Neural cell (in vitro differentiated cells): ENCODE data around the gene SLAMF6. TPM values are rescaled to one million over a fixed set of nuclear protein-coding genes. Genes with fewer than 3 reads are reported as not detected.

Source experiments
- H2AFZ ChIP-seq: fragments of 200-600, 300-800 bp; sonication (generic), shearing (Covaris generic); 2 replicates; pipeline ENCODE4 v1.6.0; 2014; ENCODE audit warnings: low read depth, mild to moderate bottlenecking, antibody characterized with exemption, low read length, moderate library complexity
- H3F3A ChIP-seq: fragments of 200-600 bp; shearing (Covaris generic); 2 replicates; pipeline ENCODE4 v1.6.1; 2016; ENCODE audit warnings: mild to moderate bottlenecking, moderate library complexity, mixed read lengths, antibody characterized with exemption, low read length; ENCODE audit not compliant: insufficient read depth, poor library complexity, severe bottlenecking
- H3K27ac ChIP-seq: fragments of 200-600, 300-800 bp; sonication (generic), shearing (Covaris generic); 2 replicates; pipeline ENCODE4 v1.5.1; 2014; ENCODE audit warnings: mild to moderate bottlenecking, low read length, moderate library complexity
- H3K27me3 ChIP-seq: fragments of 300-800, 200-600 bp; sonication (generic), shearing (Covaris generic); 2 replicates; pipeline ENCODE4 v1.6.0; 2014; ENCODE audit warnings: mild to moderate bottlenecking, low read depth, low read length, moderate library complexity; ENCODE audit not compliant: insufficient read depth
- H3K36me3 ChIP-seq: fragments of 300-800, 200-600 bp; sonication (generic), shearing (Covaris generic); 2 replicates; pipeline ENCODE4 v1.5.1; 2014; ENCODE audit warnings: mild to moderate bottlenecking, antibody characterized with exemption, low read length, moderate library complexity; ENCODE audit not compliant: insufficient read depth
- H3K4me2 ChIP-seq: fragments of 300-800, 200-600 bp; sonication (generic), shearing (Covaris generic); 2 replicates; pipeline ENCODE4 v1.6.0; 2014; ENCODE audit warnings: mild to moderate bottlenecking, low read length
- H3K4me3 ChIP-seq: fragments of 300-800, 200-600 bp; sonication (generic), shearing (Covaris generic); 2 replicates; pipeline ENCODE4 v1.5.1; 2014; ENCODE audit warnings: mild to moderate bottlenecking, low read length, moderate library complexity
- H3K79me2 ChIP-seq: fragments of 200-600 bp; shearing (Covaris generic); replicated peaks from 2 replicates; pipeline ENCODE4 v1.6.0; 2014; ENCODE audit warnings: mild to moderate bottlenecking, low read length, moderate library complexity; ENCODE audit not compliant: insufficient read depth
- H3K9ac ChIP-seq: fragments of 300-800, 200-600 bp; sonication (generic), shearing (Covaris generic); 2 replicates; pipeline ENCODE4 v1.6.1; 2016; ENCODE audit warnings: mild to moderate bottlenecking, low read length, mixed read lengths
- H3K9me2 ChIP-seq: fragments of 200-600 bp; shearing (Covaris generic); 2 replicates; pipeline ENCODE4 v1.6.1; 2016; ENCODE audit warnings: mild to moderate bottlenecking, low read length, mixed read lengths; ENCODE audit not compliant: insufficient read depth
- H3K9me3 ChIP-seq: fragments of 200-600, 300-800 bp; sonication (generic), shearing (Covaris generic); 2 replicates; pipeline ENCODE4 v1.6.1; 2016; ENCODE audit warnings: mild to moderate bottlenecking, mixed run types, low read length, moderate library complexity, mixed read lengths
- H4K20me1 ChIP-seq: fragments of 200-600 bp; shearing (Covaris generic); 2 replicates; pipeline ENCODE4 v1.6.1; 2016; ENCODE audit warnings: mild to moderate bottlenecking, mixed run types; ENCODE audit not compliant: insufficient read depth
- CTCF ChIP-seq: fragments of 450-650 bp; IDR thresholded peaks from 2 replicates; pipeline ENCODE4 v1.5.1; 2014; ENCODE audit warnings: antibody characterized with exemption, mild to moderate bottlenecking, moderate library complexity; ENCODE audit not compliant: poor library complexity, severe bottlenecking
- EP300 ChIP-seq: fragments of 450-650 bp; conservative IDR thresholded peaks from 2 replicates; pipeline ENCODE4 v1.6.1; 2014; ENCODE audit warnings: antibody characterized with exemption, mild to moderate bottlenecking, moderate library complexity; ENCODE audit not compliant: poor library complexity, severe bottlenecking
- EZH2 ChIP-seq: fragments of 200-600, 300-800 bp; shearing (Covaris generic), sonication (generic); IDR thresholded peaks from 2 replicates; pipeline ENCODE4 v1.6.1; 2014; ENCODE audit warnings: antibody characterized with exemption, low read length, borderline replicate concordance, mild to moderate bottlenecking; ENCODE audit not compliant: insufficient read depth, poor library complexity, severe bottlenecking
- MXI1 ChIP-seq: fragments of 450-650 bp; conservative IDR thresholded peaks from 2 replicates; pipeline ENCODE4 v1.6.1; 2014; ENCODE audit warnings: antibody characterized with exemption, mild to moderate bottlenecking; ENCODE audit not compliant: poor library complexity, severe bottlenecking
- POLR2AphosphoS5 ChIP-seq: IDR thresholded peaks from 2 replicates; pipeline ENCODE4 v1.6.1; 2012
- RAD21 ChIP-seq: fragments of 450-650 bp; conservative IDR thresholded peaks from 2 replicates; pipeline ENCODE4 v1.6.1; 2014; ENCODE audit warnings: antibody characterized with exemption, mild to moderate bottlenecking, moderate library complexity
- REST ChIP-seq: IDR thresholded peaks from 2 replicates; pipeline ENCODE4 v1.6.1; 2012; ENCODE audit warnings: borderline replicate concordance
- SMC3 ChIP-seq: fragments of 450-650 bp; conservative IDR thresholded peaks from 2 replicates; pipeline ENCODE4 v1.6.1; 2014; ENCODE audit warnings: antibody characterized with exemption, mild to moderate bottlenecking, moderate library complexity; ENCODE audit not compliant: poor library complexity
- TAF1 ChIP-seq: IDR thresholded peaks from 2 replicates; pipeline ENCODE4 v1.6.1; 2012; ENCODE audit warnings: low read depth
- polyA plus RNA-seq: library from polyadenylated mRNA; depleted of rRNA; stranded (reverse); fragments of >200 nt; gene quantifications from 2 replicates; pipeline ENCODE4 v1.2.3, GENCODE V29; 2014

SLAMF6 gene
- polyA plus RNA-seq, 1 donor from 2014 or later = not detected

GRCh38 chr1:160567341-160567740, 44.3 kb upstream of the SLAMF6 start:
- Histone ChIP-seq H3K4me2 (no peak overlapping the region), H3K27ac (no peak overlapping the region), H4K20me1 (no peaks in the 10 kb centered on the region)

GRCh38 chr1:160565564-160565963, 42.5 kb upstream of the SLAMF6 start:
- Histone ChIP-seq H3K9me2 (no peaks in the 10 kb centered on the region), H3K4me3 (no peak overlapping the region), H3K27ac (no peak overlapping the region), H3K9me3 (no peaks in the 10 kb centered on the region), H2AFZ (no peak overlapping the region), H3K79me2 (no peaks in the 10 kb centered on the region), H3K27me3 (no peaks in the 10 kb centered on the region), H3K4me2 (no peak overlapping the region), H3K36me3 (no peaks in the 10 kb centered on the region), H4K20me1 (no peaks in the 10 kb centered on the region), H3K9ac (no peak overlapping the region), H3F3A (no peaks in the 10 kb centered on the region)
- TF ChIP-seq SMC3 (no peak), MXI1 (no peak), CTCF (no peak), RAD21 (no peak), EP300 (no peak), TAF1 (no peak), REST (no peak)

More at GRCh38 chr1:160567341-160567740, 44.3 kb upstream of the SLAMF6 start:
- H3F3A ChIP-seq = no peaks in the 10 kb centered on the region
- no peaks in the 10 kb centered on the region for H3K9me2 ChIP-seq
- H3K9me3 ChIP-seq = no peaks in the 10 kb centered on the region
- no peak overlapping the region for H3K9ac ChIP-seq
- TF ChIP-seq SMC3 (no peak), RAD21 (no peak), MXI1 (no peak), TAF1 (no peak), REST (no peak), CTCF (no peak), EZH2 (no peak), EP300 (no peak), POLR2AphosphoS5 (no peak)
- H3K27me3 ChIP-seq = no peaks in the 10 kb centered on the region
- H3K36me3 ChIP-seq = no peaks in the 10 kb centered on the region
- no peaks in the 10 kb centered on the region for H3K79me2 ChIP-seq
- H3K4me3 ChIP-seq = no peak overlapping the region
- no peak overlapping the region for H2AFZ ChIP-seq
